Measurements from ENCODE around the gene PTPA.

Gene PTPA

DNA sequence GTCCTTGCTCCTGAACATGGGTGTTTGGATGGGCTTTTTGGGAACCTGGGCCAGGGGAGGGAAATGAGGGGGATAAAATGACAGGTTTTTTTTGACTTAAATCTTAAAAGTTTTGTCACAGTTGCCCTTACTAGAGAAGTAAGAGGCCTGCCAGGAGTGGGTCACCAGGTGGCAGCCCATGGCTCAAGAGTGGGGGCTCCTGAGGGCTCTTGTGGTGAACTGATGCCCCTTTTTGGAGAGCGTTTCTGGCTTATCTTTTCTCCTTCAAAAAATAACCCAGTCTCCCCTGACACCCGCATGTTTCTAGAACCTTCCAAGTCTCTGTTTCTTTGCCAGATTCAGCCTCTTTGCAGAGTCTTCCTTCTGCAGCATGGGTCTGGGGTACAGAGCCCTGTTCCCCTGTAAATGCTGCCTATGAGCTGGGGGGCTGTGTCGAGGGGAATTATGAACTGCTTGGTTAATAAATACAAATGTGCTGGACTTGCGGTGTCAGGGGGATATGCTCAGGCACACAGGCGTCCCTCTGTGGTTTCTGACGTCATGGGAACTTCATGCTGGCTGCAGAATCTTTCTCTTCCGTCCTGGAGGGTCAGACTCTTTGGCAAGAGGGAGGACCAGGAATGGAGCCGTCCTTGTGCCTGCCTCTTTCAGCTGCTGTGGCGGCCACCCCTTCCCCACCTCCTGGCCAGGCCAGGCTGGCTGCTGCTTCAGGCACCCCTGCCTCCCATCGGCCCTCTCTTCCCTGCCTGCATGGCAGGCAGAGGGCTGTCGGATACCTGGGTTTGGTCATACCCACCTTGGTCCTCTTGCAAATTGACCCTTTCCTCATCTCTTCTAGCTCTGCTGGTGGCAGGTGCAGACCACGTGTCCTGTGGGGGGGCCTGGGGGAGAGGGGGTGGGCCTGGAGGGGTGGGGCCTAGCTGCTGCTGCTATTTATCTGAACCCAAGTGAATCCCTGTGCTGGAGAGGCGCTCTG lies 30.1 kb downstream of the PTPA start:
- TF ChIP-seq, protein P1, sequence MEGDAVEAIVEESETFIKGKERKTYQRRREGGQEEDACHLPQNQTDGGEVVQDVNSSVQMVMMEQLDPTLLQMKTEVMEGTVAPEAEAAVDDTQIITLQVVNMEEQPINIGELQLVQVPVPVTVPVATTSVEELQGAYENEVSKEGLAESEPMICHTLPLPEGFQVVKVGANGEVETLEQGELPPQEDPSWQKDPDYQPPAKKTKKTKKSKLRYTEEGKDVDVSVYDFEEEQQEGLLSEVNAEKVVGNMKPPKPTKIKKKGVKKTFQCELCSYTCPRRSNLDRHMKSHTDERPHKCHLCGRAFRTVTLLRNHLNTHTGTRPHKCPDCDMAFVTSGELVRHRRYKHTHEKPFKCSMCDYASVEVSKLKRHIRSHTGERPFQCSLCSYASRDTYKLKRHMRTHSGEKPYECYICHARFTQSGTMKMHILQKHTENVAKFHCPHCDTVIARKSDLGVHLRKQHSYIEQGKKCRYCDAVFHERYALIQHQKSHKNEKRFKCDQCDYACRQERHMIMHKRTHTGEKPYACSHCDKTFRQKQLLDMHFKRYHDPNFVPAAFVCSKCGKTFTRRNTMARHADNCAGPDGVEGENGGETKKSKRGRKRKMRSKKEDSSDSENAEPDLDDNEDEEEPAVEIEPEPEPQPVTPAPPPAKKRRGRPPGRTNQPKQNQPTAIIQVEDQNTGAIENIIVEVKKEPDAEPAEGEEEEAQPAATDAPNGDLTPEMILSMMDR (IDR thresholded peaks at IDR 0.05; ENCODE audit: low read depth, low read length, missing control alignments) = no peak
- H3K4me3 ChIP-seq (ENCODE audit: low read depth, low read length) = peak overlapping the region; percentile 46
- in situ Hi-C loops (cut with HindIII; ENCODE audit: low sequenced_read_pairs) = no loop called here
- peak; percentile 90 for DNase-seq (ENCODE audit: low read depth)

DNA sequence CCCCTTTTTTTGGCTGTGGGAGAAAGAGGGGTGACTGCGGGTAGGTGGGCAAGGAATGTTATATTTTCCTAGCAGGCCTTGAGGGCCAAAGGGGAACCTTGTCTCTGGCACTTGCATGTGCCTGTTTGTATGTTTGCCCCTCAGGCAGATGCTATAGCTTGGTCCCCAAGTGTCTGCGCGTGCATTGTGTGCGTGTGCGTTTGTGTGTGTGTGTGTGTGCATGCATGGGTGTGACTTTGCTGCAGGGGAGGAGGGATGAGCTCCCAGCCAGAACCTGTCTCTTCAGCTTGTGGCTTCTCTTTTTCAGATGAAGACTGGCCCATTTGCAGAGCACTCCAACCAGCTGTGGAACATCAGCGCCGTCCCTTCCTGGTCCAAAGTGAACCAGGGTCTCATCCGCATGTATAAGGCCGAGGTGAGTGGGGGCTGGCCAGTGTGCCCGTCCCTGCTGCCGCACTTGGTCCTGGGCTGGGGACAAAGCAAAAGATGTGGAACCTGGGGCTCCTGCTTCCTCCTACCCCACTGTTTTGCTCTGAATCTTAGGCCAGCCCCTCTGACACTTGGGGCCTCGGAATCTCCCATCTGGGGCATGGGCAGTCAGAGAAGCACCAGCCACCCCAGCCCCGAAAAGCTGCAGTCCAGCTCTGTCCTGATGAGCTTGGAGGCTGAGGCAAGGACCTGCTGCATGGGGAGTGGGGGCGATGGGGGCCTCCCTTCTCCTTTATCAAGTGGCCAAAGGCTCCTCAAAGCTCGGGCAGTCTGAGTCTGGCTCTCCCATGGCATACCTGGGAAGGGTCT lies 31.1 kb downstream of the PTPA start:
- no peak for DNase-seq (ENCODE audit: low read depth)
- TF ChIP-seq, protein P1 (IDR thresholded peaks at IDR 0.05; ENCODE audit: low read depth, low read length, missing control alignments) = no peak
- in situ Hi-C loops (cut with HindIII; ENCODE audit: low sequenced_read_pairs) = no loop called here
- H3K4me3 ChIP-seq (ENCODE audit: low read depth, low read length) = peak overlapping the region; percentile 46

GRCh38 chr9:129143031-129143927 lies 32.1 kb downstream of the PTPA start:
- TF ChIP-seq, protein P1 (IDR thresholded peaks at IDR 0.05; ENCODE audit: low read depth, low read length, missing control alignments) = peak; percentile 97
- in situ Hi-C loops (cut with HindIII; ENCODE audit: low sequenced_read_pairs) = no loop called here
- peak overlapping the region; percentile 14 for H3K4me3 ChIP-seq (ENCODE audit: low read depth, low read length)
- DNase-seq (ENCODE audit: low read depth) = peak; percentile 87

- TF ChIP-seq, protein P1 (IDR thresholded peaks at IDR 0.05; ENCODE audit: low read depth, low read length, missing control alignments) = no peak
- no peak overlapping the region for H3K4me3 ChIP-seq (ENCODE audit: low read depth, low read length)
- in situ Hi-C loops (cut with HindIII; ENCODE audit: low sequenced_read_pairs) = no loop called here
- no peak for DNase-seq (ENCODE audit: low read depth)
Observed at GRCh38 chr9:129145316-129145715, 34.1 kb downstream of the PTPA start.

GRCh38 chr9:129145841-129146292 lies 34.7 kb downstream of the PTPA start:
- in situ Hi-C loops (cut with HindIII; ENCODE audit: low sequenced_read_pairs) = no loop called here
- DNase-seq (ENCODE audit: low read depth) = peak; percentile 98
- TF ChIP-seq, protein P1 (IDR thresholded peaks at IDR 0.05; ENCODE audit: low read depth, low read length, missing control alignments) = peak; percentile 8
- H3K4me3 ChIP-seq (ENCODE audit: low read depth, low read length) = no peak overlapping the region
